T-helper 2 cell treated with Interferon-gamma antibody and Interleukin-4, amounts not matched to agents 5 μg/mL and 100 μg/mL, for 36 hours (primary cell): Measurements from ENCODE around the gene NEIL3.

ENCODE experiments used
- DNase-seq: peaks from one replicate; pipeline ENCODE4 v3.0.0; 2021; ENCODE audit warnings: low spot score
- H3K27ac Mint-ChIP-seq: one replicate; pipeline ENCODE4 v1.8.0; 2021; ENCODE audit warnings: mild to moderate bottlenecking, mixed read lengths
- H3K27me3 Mint-ChIP-seq: one replicate; pipeline ENCODE4 v1.8.0; 2021; ENCODE audit warnings: low read depth, mixed read lengths
- H3K36me3 Mint-ChIP-seq: one replicate; pipeline ENCODE4 v1.8.0; 2021; ENCODE audit warnings: low read depth, mixed read lengths
- H3K4me1 Mint-ChIP-seq: one replicate; pipeline ENCODE4 v1.8.0; 2021; ENCODE audit warnings: low read depth, mixed read lengths
- H3K4me3 Mint-ChIP-seq: one replicate; pipeline ENCODE4 v1.8.0; 2022; ENCODE audit warnings: mild to moderate bottlenecking, moderate library complexity, mixed read lengths
- H3K9me3 Mint-ChIP-seq: one replicate; pipeline ENCODE4 v1.8.0; 2021; ENCODE audit warnings: mixed read lengths

The NEIL3 gene

GRCh38 chr4:177311589-177311988 is 1.9 kb downstream of the NEIL3 start:
- peak overlapping the region; percentile 99 for H3K4me3 Mint-ChIP-seq
- H3K27me3 Mint-ChIP-seq: no peaks in the 10 kb centered on the region
- H3K36me3 Mint-ChIP-seq: peaks cover 38% of the 10 kb centered on the region
- H3K4me1 Mint-ChIP-seq: peaks cover 67% of the 10 kb centered on the region
- H3K9me3 Mint-ChIP-seq: no peaks in the 10 kb centered on the region
- no peak for DNase-seq
- H3K27ac Mint-ChIP-seq: peak overlapping the region; percentile 98

DNA sequence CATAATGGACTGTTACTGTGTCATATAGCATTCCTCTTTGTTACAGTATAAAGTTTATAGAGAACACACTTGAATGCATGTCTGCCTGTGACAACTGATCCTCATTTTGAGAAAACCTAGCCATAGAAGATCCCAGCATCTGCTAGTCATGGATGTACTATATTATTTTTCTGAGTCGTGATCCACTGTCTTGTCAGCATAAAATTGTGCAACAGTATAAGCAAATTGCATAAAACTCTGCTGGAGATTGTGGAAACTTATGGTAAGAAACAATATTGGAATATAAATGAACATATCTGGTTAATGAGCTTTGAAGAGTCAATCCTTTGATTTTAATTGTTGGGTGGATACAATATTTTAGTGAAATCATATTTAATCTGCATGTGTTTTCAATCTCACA is 3.6 kb downstream of the NEIL3 start:
- DNase-seq: no peak
- H3K4me3 Mint-ChIP-seq: peak overlapping the region; percentile 99
- H3K4me1 Mint-ChIP-seq: peaks cover 71% of the 10 kb centered on the region
- peak overlapping the region; percentile 26 for H3K27ac Mint-ChIP-seq
- H3K9me3 Mint-ChIP-seq: no peaks in the 10 kb centered on the region
- H3K27me3 Mint-ChIP-seq: no peaks in the 10 kb centered on the region
- peaks cover 45% of the 10 kb centered on the region for H3K36me3 Mint-ChIP-seq

- Mint-ChIP-seq H3K9me3 (no peaks in the 10 kb centered on the region), H3K4me3 (peak overlapping the region; percentile 76), H3K27me3 (no peaks in the 10 kb centered on the region), H3K27ac (peak overlapping the region; percentile 84), H3K4me1 (peaks cover 80% of the 10 kb centered on the region), H3K36me3 (peaks cover 60% of the 10 kb centered on the region)
- no peak for DNase-seq
These were observed 6.2 kb downstream of the NEIL3 start for GRCh38 chr4:177315767-177316464.

GRCh38 chr4:177320721-177321120 is 11.0 kb downstream of the NEIL3 start:
- no peaks in the 10 kb centered on the region for H3K27me3 Mint-ChIP-seq
- peak overlapping the region; percentile 47 for H3K4me3 Mint-ChIP-seq
- no peak for DNase-seq
- H3K36me3 Mint-ChIP-seq: peaks cover 60% of the 10 kb centered on the region
- no peaks in the 10 kb centered on the region for H3K9me3 Mint-ChIP-seq
- peaks cover 74% of the 10 kb centered on the region for H3K4me1 Mint-ChIP-seq
- H3K27ac Mint-ChIP-seq: peak overlapping the region; percentile 60

DNA sequence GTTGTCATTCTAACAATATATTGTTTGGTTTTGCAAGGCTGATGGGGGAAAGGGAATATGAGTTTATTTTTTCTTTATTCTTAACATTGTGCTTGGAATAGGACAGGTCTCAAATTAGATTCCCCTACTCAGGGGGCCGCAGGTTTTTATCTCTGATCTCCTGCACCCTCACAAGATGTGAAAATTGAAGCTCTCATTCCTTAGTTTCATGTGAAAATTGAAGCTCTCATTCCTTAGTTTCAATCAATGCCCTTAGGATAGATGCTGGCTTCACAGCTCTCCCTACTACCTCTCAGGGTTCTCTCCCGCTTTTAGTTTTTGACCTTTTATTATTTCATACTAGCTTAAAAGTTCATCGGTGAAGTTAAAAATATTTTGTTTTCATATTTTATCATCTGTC is 12.0 kb downstream of the NEIL3 start:
- no peaks in the 10 kb centered on the region for H3K9me3 Mint-ChIP-seq
- DNase-seq: no peak
- peaks cover 74% of the 10 kb centered on the region for H3K4me1 Mint-ChIP-seq
- peaks cover 64% of the 10 kb centered on the region for H3K36me3 Mint-ChIP-seq
- peak overlapping the region; percentile 54 for H3K4me3 Mint-ChIP-seq
- peak overlapping the region; percentile 66 for H3K27ac Mint-ChIP-seq
- no peaks in the 10 kb centered on the region for H3K27me3 Mint-ChIP-seq

DNA sequence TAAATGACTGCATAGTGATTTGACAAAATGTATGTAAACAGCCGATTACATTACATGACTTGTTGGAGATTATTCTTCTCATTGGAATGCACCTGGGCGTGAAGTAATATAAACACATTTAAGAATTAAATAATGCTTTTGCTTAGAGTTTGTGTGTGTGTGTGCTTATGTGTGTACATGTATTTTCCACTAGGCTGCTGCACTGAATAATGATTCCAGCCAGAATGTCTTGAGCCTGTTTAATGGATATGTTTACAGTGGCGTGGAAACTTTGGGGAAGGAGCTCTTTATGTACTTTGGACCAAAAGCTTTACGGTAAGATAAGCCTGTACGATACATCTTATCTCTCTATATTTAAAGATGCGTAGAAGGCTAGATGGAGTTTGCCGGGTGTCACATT is 12.6 kb downstream of the NEIL3 start:
- no peak for DNase-seq
- H3K27ac Mint-ChIP-seq: peak overlapping the region; percentile 66
- H3K27me3 Mint-ChIP-seq: no peaks in the 10 kb centered on the region
- no peaks in the 10 kb centered on the region for H3K9me3 Mint-ChIP-seq
- H3K4me1 Mint-ChIP-seq: peaks cover 73% of the 10 kb centered on the region
- H3K4me3 Mint-ChIP-seq: peak overlapping the region; percentile 54
- H3K36me3 Mint-ChIP-seq: peaks cover 64% of the 10 kb centered on the region

DNA sequence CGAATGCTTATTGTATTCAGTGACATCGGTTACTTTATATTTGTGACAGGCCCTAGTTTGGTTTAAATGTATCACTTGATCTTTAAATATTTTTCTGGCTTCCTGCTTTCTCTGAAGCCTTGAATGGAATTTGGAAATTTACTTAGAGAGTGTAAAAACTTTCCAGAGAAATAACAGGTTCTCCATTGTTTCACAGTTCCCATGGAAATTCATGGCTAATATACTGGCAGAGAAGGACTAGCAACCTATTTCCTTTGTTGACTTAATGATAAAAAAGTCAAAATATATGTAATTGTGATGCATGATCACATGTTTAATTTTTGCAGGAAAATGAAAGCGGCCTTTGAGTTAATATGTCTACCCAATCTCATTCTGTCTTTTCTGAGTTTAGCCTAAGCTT is 13.2 kb downstream of the NEIL3 start:
- H3K9me3 Mint-ChIP-seq: no peaks in the 10 kb centered on the region
- peak overlapping the region; percentile 54 for H3K4me3 Mint-ChIP-seq
- peaks cover 69% of the 10 kb centered on the region for H3K4me1 Mint-ChIP-seq
- peaks cover 70% of the 10 kb centered on the region for H3K36me3 Mint-ChIP-seq
- peak overlapping the region; percentile 66 for H3K27ac Mint-ChIP-seq
- H3K27me3 Mint-ChIP-seq: no peaks in the 10 kb centered on the region
- DNase-seq: no peak

- Mint-ChIP-seq H3K36me3 (peaks cover 75% of the 10 kb centered on the region), H3K9me3 (no peaks in the 10 kb centered on the region), H3K27me3 (no peaks in the 10 kb centered on the region), H3K4me1 (peaks cover 69% of the 10 kb centered on the region), H3K4me3 (peak overlapping the region; percentile 54), H3K27ac (peak overlapping the region; percentile 66)
- DNase-seq: no peak
These were observed 13.7 kb downstream of the NEIL3 start for GRCh38 chr4:177323416-177323815.

DNA sequence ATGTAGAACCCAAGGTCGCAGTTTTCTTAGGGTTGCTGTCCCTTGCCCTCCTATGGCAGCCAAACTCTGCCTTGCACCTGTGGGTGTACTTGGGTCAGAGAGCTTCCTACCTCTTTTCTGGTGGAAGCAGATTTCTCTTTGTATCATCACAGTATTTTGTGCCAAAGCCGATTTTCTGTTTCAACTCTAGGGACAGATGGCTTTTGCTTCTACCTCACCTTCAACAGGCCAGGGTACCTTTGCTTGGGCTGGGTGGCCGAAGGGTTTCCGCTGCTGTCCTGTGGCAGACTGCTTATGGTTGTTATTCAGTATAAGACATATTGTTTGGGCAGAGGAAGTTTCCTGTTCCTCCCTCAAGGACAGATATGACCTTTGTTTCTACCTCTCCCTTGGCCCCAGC is 22.4 kb downstream of the NEIL3 start:
- peaks cover 68% of the 10 kb centered on the region for H3K36me3 Mint-ChIP-seq
- H3K9me3 Mint-ChIP-seq: peaks cover 18% of the 10 kb centered on the region
- DNase-seq: no peak
- peaks cover 53% of the 10 kb centered on the region for H3K4me1 Mint-ChIP-seq
- H3K4me3 Mint-ChIP-seq: no peak overlapping the region
- no peaks in the 10 kb centered on the region for H3K27me3 Mint-ChIP-seq
- peak overlapping the region; percentile 49 for H3K27ac Mint-ChIP-seq

GRCh38 chr4:177339477-177340374 is 30.1 kb downstream of the NEIL3 start:
- no peak for DNase-seq
- Mint-ChIP-seq H3K27ac (peak overlapping the region; percentile 79), H3K36me3 (peaks cover 47% of the 10 kb centered on the region), H3K4me3 (peak overlapping the region; percentile 14), H3K27me3 (no peaks in the 10 kb centered on the region), H3K4me1 (peaks cover 27% of the 10 kb centered on the region), H3K9me3 (no peaks in the 10 kb centered on the region)

DNA sequence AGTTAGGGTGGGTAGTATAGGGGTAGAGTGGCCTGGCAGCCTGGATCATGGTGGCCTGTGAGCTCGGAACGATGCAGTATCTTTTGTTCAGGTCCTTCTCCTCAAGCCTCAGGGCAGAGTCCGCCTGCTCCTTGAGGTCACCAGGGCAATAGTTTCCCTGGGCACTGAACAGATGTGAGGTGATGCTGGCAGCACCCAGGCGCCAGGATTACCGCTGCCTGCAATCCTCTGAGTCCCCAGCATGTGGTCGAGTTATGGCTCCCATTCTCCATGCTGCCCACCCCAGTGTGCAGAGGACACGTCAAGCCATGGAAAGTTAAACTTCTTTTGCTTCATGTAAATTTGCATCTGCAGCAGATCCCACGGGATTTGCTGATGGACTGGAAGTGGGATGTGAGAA is 38.7 kb downstream of the NEIL3 start:
- H3K27me3 Mint-ChIP-seq: no peaks in the 10 kb centered on the region
- H3K4me3 Mint-ChIP-seq: no peak overlapping the region

DNA sequence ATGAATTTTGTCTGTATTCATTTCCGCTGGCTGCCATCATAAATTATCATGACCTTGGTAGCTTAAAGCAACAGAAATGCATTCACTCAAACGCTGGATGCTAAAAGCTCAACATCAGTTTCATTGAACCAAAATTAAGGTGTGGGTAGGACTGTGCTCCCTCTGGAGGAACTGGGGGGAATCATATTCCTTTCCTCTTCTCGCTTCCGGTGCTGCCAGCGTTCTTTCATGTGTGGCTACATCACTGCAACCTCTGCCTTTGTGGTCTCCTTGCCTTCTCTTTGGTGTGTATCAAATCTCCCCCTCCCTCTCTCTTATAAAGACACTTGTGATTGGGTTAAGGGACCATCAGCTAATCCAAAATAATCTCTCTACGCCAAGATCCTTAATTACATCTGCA is 39.5 kb downstream of the NEIL3 start:
- H3K27ac Mint-ChIP-seq: no peak overlapping the region
- H3K36me3 Mint-ChIP-seq: peaks cover 51% of the 10 kb centered on the region

More for the DNA sequence above, 38.7 kb downstream of the NEIL3 start:
- Mint-ChIP-seq H3K27ac (no peak overlapping the region), H3K9me3 (no peaks in the 10 kb centered on the region), H3K36me3 (peaks cover 50% of the 10 kb centered on the region), H3K4me1 (no peaks in the 10 kb centered on the region)
- no peak for DNase-seq

GRCh38 chr4:177351622-177352244 is 42.1 kb downstream of the NEIL3 start:
- Mint-ChIP-seq H3K4me3 (no peak overlapping the region), H3K36me3 (peaks cover 53% of the 10 kb centered on the region), H3K27ac (no peak overlapping the region), H3K27me3 (no peaks in the 10 kb centered on the region), H3K9me3 (no peaks in the 10 kb centered on the region), H3K4me1 (no peaks in the 10 kb centered on the region)
- DNase-seq: no peak

More for the DNA sequence above, 39.5 kb downstream of the NEIL3 start:
- Mint-ChIP-seq H3K4me1 (no peaks in the 10 kb centered on the region), H3K27me3 (no peaks in the 10 kb centered on the region), H3K9me3 (no peaks in the 10 kb centered on the region), H3K4me3 (no peak overlapping the region)
- DNase-seq: no peak

GRCh38 chr4:177356206-177356605 is 46.5 kb downstream of the NEIL3 start:
- no peak overlapping the region for H3K27ac Mint-ChIP-seq
- no peak overlapping the region for H3K4me3 Mint-ChIP-seq
- peaks cover 48% of the 10 kb centered on the region for H3K36me3 Mint-ChIP-seq

More at GRCh38 chr4:177356206-177356605, 46.5 kb downstream of the NEIL3 start:
- no peak for DNase-seq
- Mint-ChIP-seq H3K9me3 (no peaks in the 10 kb centered on the region), H3K4me1 (peaks cover 2% of the 10 kb centered on the region), H3K27me3 (no peaks in the 10 kb centered on the region)
